D721Med (cell line): ENCODE measurements around the gene ARPC1A.
"Not testable (repeated sequence)": the region's sequence is repeated elsewhere in the genome, so short reads cannot be mapped to it uniquely, and the experiment has no call there.

Source experiments
- DNase-seq: peaks from one replicate; pipeline ENCODE4 v3.0.0; 2011; ENCODE audit warnings: low spot score; ENCODE audit not compliant: insufficient read length
- FAIRE-seq: peaks from 2 replicates; lab custom pipeline; 2011; peaks lifted over from hg19 to GRCh38; lab: Jason Lieb, UNC
- TF ChIP-seq, protein P1 (sequence below): IDR thresholded peaks from 2 replicates; pipeline ENCODE4 v1.5.1; 2012; ENCODE audit warnings: mild to moderate bottlenecking, control low read depth; ENCODE audit not compliant: insufficient read depth; ENCODE audit errors: missing control alignments

Gene ARPC1A

DNA sequence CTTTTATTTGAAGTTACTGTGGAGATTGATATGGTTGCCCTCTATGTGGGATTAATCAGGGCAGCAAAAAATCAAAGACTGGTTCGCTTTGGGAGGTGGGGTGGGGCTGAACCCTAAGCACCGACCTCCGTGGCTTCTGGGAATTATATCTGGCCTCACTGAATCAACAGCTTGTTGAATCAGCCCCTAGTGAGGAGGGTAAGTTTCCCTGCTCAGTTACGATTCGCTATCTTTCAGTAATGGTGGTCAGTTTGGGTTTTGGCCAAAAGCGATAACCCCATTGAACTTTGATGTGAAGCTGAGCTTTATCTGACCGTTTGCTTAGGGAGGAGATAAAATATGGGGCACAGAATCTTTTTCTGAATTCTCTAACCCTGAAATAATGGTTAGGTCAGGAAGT lies 16.6 kb upstream of the ARPC1A start:
- DNase-seq (no peak), FAIRE-seq (no peak)

DNA sequence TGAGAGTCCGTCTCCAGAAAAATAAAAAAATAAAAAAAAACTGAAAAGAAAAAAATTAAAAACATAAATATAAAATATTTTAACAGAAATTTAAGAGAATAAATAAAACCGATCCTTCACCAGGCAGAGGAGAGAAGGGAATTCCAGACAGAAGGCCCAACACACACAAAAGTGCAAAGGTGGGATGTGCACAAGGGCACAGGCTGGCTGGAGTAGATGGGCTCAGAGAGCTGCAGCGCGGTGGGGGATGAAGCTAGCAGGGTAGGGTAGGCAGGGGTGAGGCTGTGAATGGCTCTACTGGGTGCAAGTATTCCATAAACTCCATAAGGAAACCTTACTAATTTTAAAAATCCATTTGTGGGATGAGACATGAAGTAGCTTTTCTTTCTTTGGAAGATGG lies 15.7 kb upstream of the ARPC1A start:
- FAIRE-seq: no peak
- TF ChIP-seq, protein P1, sequence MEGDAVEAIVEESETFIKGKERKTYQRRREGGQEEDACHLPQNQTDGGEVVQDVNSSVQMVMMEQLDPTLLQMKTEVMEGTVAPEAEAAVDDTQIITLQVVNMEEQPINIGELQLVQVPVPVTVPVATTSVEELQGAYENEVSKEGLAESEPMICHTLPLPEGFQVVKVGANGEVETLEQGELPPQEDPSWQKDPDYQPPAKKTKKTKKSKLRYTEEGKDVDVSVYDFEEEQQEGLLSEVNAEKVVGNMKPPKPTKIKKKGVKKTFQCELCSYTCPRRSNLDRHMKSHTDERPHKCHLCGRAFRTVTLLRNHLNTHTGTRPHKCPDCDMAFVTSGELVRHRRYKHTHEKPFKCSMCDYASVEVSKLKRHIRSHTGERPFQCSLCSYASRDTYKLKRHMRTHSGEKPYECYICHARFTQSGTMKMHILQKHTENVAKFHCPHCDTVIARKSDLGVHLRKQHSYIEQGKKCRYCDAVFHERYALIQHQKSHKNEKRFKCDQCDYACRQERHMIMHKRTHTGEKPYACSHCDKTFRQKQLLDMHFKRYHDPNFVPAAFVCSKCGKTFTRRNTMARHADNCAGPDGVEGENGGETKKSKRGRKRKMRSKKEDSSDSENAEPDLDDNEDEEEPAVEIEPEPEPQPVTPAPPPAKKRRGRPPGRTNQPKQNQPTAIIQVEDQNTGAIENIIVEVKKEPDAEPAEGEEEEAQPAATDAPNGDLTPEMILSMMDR: no peak
- no peak for DNase-seq

More for the DNA sequence above, 16.6 kb upstream of the ARPC1A start:
- TF ChIP-seq, protein P1: no peak

DNA sequence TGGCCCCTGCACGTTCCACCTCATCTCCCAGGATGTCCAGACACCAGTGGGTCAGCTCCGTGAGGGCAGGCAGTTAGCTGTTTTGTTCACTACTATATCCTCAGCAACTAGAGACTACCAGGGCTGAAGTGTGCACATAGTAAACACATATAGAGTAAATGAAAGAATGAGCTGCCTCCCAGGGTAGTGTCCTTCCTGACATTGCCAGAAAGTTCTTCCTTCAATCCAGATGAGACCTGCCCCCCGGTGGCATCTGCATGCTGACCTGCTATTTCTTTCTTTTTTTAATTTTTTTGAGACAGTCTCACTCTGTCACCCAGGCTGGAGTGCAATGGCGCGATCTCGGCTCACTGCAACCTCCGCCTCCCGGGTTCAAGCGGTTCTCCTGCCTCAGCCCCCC lies 14.0 kb upstream of the ARPC1A start:
- FAIRE-seq (no peak), DNase-seq (no peak)
- TF ChIP-seq, protein P1: no peak

DNA sequence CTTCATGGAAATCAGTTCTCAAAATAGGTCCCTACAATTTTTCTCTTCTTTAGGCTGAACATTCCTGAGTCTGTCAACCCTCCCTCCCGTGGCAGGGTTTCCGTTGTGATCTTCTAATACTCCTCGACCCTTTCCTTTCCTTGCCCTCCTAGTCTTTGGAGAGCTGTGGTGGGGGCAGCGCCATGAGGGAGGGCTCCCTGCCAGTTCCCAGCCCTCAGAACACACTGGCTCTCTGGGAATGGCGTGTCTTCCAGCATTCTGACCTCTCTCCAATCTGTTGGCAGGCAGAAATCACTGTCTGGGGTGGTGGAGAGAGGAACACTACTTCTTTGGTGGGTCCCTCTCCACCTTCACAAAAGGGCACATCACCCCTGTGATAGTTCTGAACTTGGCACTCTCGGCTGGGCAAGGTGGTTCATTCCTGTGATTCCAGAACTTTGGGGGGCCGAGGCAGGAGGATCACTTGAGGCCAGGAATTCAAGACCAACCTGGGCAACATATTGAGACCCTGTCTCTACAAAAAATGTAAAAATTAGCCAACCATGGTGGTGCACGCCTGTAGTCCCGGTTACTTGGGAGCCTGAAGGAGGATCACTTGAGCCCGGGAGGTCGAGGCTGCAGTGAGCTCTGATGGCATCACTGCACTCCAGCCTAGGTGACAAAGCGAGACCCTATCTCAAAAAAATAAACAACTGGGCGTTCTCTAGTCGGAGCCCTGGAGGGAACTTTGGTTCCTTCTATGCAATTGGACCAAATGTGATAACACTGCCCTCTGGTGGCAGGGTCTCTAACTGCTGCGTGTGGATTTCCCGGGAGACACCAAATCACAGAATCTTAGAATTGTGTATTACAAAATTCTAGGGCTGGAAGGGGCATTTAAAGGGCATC lies 13.1 kb upstream of the ARPC1A start:
- TF ChIP-seq, protein P1: peak; percentile 77
- DNase-seq: peak; percentile 57
- no peak for FAIRE-seq

DNA sequence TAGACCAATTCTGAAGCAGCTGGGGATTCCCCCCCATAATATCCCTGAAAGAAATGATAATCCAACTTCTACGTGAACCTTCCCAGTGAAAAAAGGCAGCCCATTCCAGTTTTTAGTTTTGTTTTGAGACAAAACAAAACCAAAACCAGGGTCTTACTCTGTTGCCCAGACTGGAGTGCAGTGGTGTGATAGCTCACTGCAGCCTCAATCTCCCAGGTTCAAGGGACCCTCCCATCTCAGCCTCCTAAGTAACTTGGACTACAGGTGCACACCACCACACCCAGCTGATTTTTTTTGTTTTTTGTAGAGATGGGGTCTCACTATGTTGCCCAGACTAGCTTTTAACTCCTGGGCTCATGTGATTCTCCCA lies 12.5 kb upstream of the ARPC1A start:
- DNase-seq: no peak
- no peak for FAIRE-seq
- TF ChIP-seq, protein P1: no peak

DNA sequence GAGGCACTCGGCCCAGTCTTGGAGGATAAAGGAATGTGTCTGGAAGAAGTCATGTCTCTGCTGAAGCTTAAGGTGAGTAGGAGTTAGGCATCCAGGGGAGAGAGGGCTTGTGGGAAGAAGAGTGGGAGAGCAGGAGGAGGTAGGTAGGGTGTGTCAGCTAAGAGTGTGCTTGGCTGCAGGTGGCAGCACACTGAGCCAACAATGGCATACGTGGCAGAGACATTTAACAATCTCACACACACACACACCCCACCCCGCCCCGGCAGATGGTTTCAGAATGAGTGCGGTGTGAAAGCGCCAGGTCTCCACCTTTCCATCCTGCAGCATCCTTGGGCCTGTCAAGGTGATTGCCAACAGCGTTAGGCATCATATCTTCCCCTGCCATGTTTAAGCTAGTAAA lies 11.2 kb upstream of the ARPC1A start:
- FAIRE-seq: no peak
- no peak for DNase-seq
- TF ChIP-seq, protein P1: no peak

DNA sequence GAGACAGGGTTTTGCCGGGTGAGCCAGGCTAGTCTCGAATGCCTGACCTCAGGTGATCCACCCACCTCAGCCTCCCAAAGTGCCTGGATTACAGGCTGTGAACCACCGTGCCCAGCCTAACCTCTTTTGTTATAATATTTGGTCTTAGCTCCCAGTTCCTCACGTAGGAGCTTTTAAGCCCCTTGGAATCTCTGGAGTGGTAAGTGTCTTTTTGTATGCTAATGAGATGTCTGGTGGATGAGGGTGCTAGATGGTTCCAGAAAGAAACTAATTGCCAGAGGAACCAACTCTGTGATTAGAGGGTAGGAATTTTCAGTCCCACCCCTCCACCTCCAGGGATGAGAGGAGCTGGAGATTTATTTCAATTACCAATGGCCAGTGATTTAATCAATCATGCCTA lies 5.3 kb upstream of the ARPC1A start:
- DNase-seq: no peak
- no peak for FAIRE-seq
- TF ChIP-seq, protein P1: no peak

DNA sequence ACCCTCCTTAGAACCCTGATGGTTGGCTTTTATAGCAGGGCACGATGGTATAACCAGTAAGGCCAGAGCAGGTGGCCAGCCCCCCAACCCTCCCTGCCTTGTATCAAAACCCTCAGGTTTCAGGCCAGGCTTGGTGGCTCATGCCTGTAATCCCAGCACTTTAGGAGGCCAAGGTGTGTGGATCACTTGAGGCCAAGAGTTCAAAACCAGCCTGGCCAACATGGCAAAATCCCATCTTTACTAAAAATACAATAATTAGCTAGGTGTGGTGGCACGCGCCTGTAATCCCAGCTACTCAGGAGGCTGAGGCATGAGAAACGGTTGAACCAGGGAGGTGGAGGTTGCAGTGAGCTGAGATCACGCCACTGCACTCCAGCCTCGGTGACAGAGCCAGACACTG lies 3.0 kb upstream of the ARPC1A start:
- DNase-seq, FAIRE-seq: not testable (repeated sequence)
